Testis (tissue), 3 donors: ENCODE measurements around the gene RPL29. TPM values are rescaled to one million over a fixed set of nuclear protein-coding genes. Genes with fewer than 3 reads are reported as not detected.
A peak's percentile ranks its signal among the peaks of the same experiment; 100 is the strongest.

Source experiments
- DNase-seq: peaks from one replicate; pipeline ENCODE4 v3.0.0-alpha.2; 2019
- H3K27ac ChIP-seq, 2 donors: fragments of 200-600 bp; sonication (generic); one replicate each; pipeline ENCODE4 v1.5.1; 2019
- H3K27me3 ChIP-seq: fragments of 200-600 bp; sonication (generic); one replicate; pipeline ENCODE4 v1.5.1; 2019
- H3K36me3 ChIP-seq: fragments of 200-600 bp; sonication (generic); one replicate; pipeline ENCODE4 v1.5.1; 2017; ENCODE audit warnings: low read depth; ENCODE audit errors: missing control alignments
- H3K4me1 ChIP-seq: fragments of 200-600 bp; sonication (generic); one replicate; pipeline ENCODE4 v1.5.1; 2019
- H3K4me3 ChIP-seq, 2 donors: fragments of 200-600 bp; sonication (generic); one replicate each; pipeline ENCODE4 v1.5.1; 2017 to 2019
- H3K9me3 ChIP-seq: fragments of 200-600 bp; sonication (generic); one replicate; pipeline ENCODE4 v1.5.1; 2017
- POLR2A ChIP-seq: fragments of 450-650 bp; IDR thresholded peaks from one replicate; pipeline ENCODE4 v1.6.1; 2017; ENCODE audit warnings: antibody characterized with exemption, mild to moderate bottlenecking, moderate library complexity
- WGBS, 2 donors: methylation state at CpG; one replicate each; pipeline ENCODE4 v1.1.5; 2018; 5-methylcytosine and 5-hydroxymethylcytosine counted together
- intact Hi-C: fragments of 100-400 bp; cut with DNase I; formaldehyde crosslinking; loops from one replicate; pipeline ENCODE4 v1.15.1; 2023; ENCODE audit warnings: low total_unique reads
- polyA plus RNA-seq: library from polyadenylated mRNA; stranded (reverse); fragments of 350-450 nt; fragmentation: Illumina TruSeq; extraction: RNeasy Lipid Tissue Mini Kit (QIAGEN cat#74804); gene quantifications from one replicate; pipeline ENCODE4 v1.2.3, GENCODE V29; 2014; ENCODE audit warnings: low read depth, low replicate concordance; ENCODE audit not compliant: insufficient read depth
- total RNA-seq, 2 donors: library from RNA; depleted of rRNA; stranded (reverse); fragments of >200 nt; gene quantifications; one replicate each; pipeline ENCODE4 v1.2.3, GENCODE V29; 2016
- TF ChIP-seq, protein P1 (sequence below), 3 experiments: fragments of 450-650 bp in 2 of 3; fragments of 200-600 bp in 1 of 3; sonication (generic) in 1 of 3; IDR thresholded peaks; one replicate each; pipeline ENCODE4 v1.5.1; 2016 to 2019; ENCODE audit warnings: antibody characterized with exemption in 3 of 3, mild to moderate bottlenecking in 2 of 3, moderate library complexity in 1 of 3

RPL29 gene
- total and polyA plus RNA-seq, 3 donors from 2014 or later = 491 to 999 (median 965) TPM

DNA sequence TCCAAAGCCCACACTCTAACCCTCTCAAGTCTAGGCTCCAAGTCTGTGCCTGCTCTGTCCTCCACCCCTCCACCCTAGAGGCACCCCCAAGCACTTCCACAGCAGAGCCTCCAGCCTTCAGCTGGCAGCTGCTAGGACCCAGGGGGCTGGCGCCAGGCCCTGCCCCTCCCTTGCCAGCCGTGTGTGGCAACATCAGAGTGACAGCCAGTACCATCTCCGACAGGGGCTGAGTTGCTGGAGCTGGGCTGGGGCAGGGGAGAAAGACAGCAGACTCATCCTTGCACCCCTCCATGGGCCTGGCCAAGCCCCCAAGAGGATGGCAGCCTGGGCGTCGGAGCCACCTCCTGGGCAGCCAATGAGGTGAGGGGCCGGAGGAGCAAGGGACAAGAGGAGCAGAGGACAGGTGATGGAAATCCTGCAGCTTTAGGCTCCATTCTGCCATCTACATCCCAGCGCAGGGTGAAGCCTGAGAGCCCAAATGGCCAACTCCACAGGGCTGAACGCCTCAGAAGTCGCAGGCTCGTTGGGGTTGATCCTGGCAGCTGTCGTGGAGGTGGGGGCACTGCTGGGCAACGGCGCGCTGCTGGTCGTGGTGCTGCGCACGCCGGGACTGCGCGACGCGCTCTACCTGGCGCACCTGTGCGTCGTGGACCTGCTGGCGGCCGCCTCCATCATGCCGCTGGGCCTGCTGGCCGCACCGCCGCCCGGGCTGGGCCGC is 40.4 kb downstream of the RPL29 start, which contains the start of gene GPR62:
GPR62 (plus strand) TSS at position 207 of the 718 bp plus-strand sequence; CDS start at position 479, 272 bp downstream.
- WGBS, 2 donors = 23 to 27% methylated on average over 11 to 31 of the region's 33 CpGs

DNA sequence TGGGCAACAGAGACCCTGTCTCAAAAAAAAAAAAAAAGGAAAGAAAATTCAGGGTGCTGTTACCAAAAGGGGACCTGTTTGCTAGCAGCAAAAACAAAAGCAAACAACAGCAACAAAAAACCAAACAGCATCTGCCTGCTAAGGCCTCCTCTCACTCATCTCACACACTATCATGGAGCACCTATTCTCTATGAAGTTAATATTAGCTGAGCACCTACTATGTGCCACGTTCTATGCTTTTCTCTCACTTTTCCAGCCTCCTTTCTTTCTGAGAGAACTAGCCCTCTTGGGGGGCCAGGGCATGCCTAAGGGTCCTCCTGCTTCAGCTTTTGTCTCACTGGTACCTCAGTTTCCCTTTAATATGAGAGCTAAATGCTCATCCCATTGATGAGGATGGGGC is 41.0 kb downstream of the RPL29 start:
- DNase-seq = no peak
- Histone ChIP-seq H3K4me1 (peaks cover 7% of the 10 kb centered on the region), H3K4me3 (no peak overlapping the region), H3K36me3 (no peaks in the 10 kb centered on the region), H3K27ac (no peak overlapping the region), H3K27me3 (no peaks in the 10 kb centered on the region), H3K9me3 (no peaks in the 10 kb centered on the region)
- 62 to 84% methylated on average over 1 of the region's 1 CpG for WGBS, 2 donors
- intact Hi-C loops = no loop called here
- TF ChIP-seq, protein P1, sequence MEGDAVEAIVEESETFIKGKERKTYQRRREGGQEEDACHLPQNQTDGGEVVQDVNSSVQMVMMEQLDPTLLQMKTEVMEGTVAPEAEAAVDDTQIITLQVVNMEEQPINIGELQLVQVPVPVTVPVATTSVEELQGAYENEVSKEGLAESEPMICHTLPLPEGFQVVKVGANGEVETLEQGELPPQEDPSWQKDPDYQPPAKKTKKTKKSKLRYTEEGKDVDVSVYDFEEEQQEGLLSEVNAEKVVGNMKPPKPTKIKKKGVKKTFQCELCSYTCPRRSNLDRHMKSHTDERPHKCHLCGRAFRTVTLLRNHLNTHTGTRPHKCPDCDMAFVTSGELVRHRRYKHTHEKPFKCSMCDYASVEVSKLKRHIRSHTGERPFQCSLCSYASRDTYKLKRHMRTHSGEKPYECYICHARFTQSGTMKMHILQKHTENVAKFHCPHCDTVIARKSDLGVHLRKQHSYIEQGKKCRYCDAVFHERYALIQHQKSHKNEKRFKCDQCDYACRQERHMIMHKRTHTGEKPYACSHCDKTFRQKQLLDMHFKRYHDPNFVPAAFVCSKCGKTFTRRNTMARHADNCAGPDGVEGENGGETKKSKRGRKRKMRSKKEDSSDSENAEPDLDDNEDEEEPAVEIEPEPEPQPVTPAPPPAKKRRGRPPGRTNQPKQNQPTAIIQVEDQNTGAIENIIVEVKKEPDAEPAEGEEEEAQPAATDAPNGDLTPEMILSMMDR (IDR thresholded peaks at IDR 0.05) = no peak
- TF ChIP-seq POLR2A = no peak

More for the DNA sequence above, 40.4 kb downstream of the RPL29 start, which contains the start of gene GPR62:
- H3K36me3 ChIP-seq = no peaks in the 10 kb centered on the region
- H3K27ac ChIP-seq = peak within 1 kb of the TSS in 1 of 2 donors; percentile 51
- DNase-seq = no peak
- no peaks in the 10 kb centered on the region for H3K9me3 ChIP-seq
- TF ChIP-seq POLR2A = no peak
- TF ChIP-seq, protein P1 (IDR thresholded peaks at IDR 0.05) = no peak
- intact Hi-C loops = no loop called here
- H3K4me1 ChIP-seq = peaks cover 7% of the 10 kb centered on the region
- no peaks in the 10 kb centered on the region for H3K27me3 ChIP-seq
- peak within 1 kb of the TSS; percentile 44 to 57 for H3K4me3 ChIP-seq

DNA sequence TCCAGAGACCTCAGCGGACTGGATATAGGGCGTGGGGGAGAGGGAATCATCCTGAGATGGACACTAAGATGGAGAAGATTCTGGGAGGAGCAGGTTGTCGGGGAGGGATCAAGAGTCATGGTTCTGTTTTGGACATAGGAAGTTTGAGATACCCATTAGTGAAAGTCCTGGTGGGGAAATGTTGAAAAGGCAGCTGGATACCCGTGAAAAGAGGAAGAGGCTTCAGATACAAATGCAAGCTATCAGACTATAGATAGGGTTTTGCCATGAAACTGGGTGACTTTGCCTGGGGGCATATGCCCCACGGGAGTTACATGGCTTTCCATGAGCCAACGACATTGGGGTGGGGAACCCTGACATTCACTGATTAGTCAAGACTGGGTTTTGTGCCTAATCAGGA is 41.6 kb downstream of the RPL29 start:
- 75 to 84% methylated on average over 6 of the region's 6 CpGs for WGBS, 2 donors
- Histone ChIP-seq H3K9me3 (no peaks in the 10 kb centered on the region), H3K27ac (no peak overlapping the region), H3K36me3 (no peaks in the 10 kb centered on the region), H3K4me1 (peaks cover 7% of the 10 kb centered on the region), H3K27me3 (no peaks in the 10 kb centered on the region), H3K4me3 (no peak overlapping the region)
- TF ChIP-seq POLR2A = no peak
- intact Hi-C loops = no loop called here
- DNase-seq = no peak

DNA sequence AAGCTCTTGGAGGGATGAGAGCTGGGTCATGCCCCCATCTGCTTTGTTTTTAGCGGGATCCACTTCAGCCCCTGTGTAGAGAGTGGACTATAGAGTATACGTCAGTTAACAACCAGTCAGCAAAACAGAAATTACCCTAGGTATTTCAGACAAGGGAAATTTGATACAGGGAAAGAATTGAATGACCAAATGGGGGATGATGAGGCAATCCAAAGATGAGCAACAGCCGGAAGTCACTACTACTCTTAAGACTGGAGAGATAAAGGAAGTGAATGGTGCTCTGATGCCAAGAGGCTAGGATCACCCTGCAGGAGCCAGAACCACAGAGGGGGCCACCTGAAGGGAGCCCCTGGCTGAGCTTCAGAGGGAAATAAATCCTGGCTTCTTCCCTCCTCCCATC is 42.2 kb downstream of the RPL29 start:
- WGBS, 2 donors = 77 to 90% methylated on average over 3 of the region's 3 CpGs
- H3K4me1 ChIP-seq = peaks cover 7% of the 10 kb centered on the region
- no peaks in the 10 kb centered on the region for H3K27me3 ChIP-seq
- TF ChIP-seq, protein P1 (IDR thresholded peaks at IDR 0.05) = no peak
- TF ChIP-seq POLR2A = no peak
- H3K27ac ChIP-seq = no peak overlapping the region
- H3K9me3 ChIP-seq = no peaks in the 10 kb centered on the region
- H3K4me3 ChIP-seq = no peak overlapping the region
- intact Hi-C loops = no loop called here
- no peaks in the 10 kb centered on the region for H3K36me3 ChIP-seq
- no peak for DNase-seq

DNA sequence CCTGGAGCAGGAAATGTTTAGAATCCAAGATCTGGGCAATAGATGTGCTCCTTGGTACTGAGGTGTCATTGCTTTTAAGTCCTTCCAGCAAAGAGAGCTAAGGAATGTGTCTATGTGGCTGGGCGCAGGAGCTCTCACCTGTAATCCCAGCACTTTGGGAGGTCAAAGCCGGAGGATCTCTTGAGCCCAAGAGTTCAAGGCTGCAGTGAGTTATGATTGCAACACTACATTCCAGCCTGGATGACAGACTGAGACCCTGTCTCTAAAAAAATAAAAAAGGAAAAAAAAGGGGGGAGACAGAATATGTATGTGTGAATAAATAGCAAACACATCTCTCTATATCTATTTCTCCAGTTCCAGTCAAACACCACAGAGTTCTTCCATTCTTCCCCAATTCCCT is 44.8 kb downstream of the RPL29 start:
- H3K27me3 ChIP-seq = no peaks in the 10 kb centered on the region
- no peaks in the 10 kb centered on the region for H3K4me1 ChIP-seq
- H3K9me3 ChIP-seq = no peaks in the 10 kb centered on the region
- H3K36me3 ChIP-seq = no peaks in the 10 kb centered on the region
- H3K27ac ChIP-seq = no peak overlapping the region
- H3K4me3 ChIP-seq = no peak overlapping the region
- DNase-seq = no peak
- no peak for TF ChIP-seq POLR2A
- TF ChIP-seq, protein P1 (IDR thresholded peaks at IDR 0.05) = no peak
- intact Hi-C loops = no loop called here
- 90 to 92% methylated on average over 2 of the region's 2 CpGs for WGBS, 2 donors
